GM19372 (cell line): Measurements from ENCODE around the gene TMEM255B.

Experiments
- ATAC-seq: cut with Tn5 transposase; IDR thresholded peaks from one replicate; pipeline ENCODE4 v1.9.1; 2021; ENCODE audit warnings: mild to moderate bottlenecking, low read depth, moderate library complexity; ENCODE audit not compliant: unreplicated experiment

TMEM255B gene

GRCh38 chr13:113856716-113857065 lies 97.7 kb downstream of the TMEM255B start:
- no peak for ATAC-seq

- no peak for ATAC-seq
These were observed 98.6 kb downstream of the TMEM255B start for GRCh38 chr13:113857531-113858195.

- ATAC-seq, result no peak
These were observed 100.5 kb downstream of the TMEM255B start for GRCh38 chr13:113859311-113860050.

GRCh38 chr13:113860051-113860664 lies 101.1 kb downstream of the TMEM255B start:
- ATAC-seq, result no peak

- ATAC-seq, result no peak
These were observed 101.8 kb downstream of the TMEM255B start for GRCh38 chr13:113860665-113861432.

- no peak for ATAC-seq
These were observed 102.5 kb downstream of the TMEM255B start for GRCh38 chr13:113861433-113862030.

- ATAC-seq, result no peak
These were observed 103.3 kb downstream of the TMEM255B start for GRCh38 chr13:113862191-113862930.

- peak; percentile 50 for ATAC-seq
These were observed 104.0 kb downstream of the TMEM255B start for GRCh38 chr13:113862931-113863523.

- ATAC-seq, result peak; percentile 39
These were observed 104.7 kb downstream of the TMEM255B start, which contains the start of gene GAS6 for GRCh38 chr13:113863524-113864272. Gene GAS6 (minus strand): TSS chr13:113864076. CDS start chr13:113863920, 156 bp downstream.

- ATAC-seq, result no peak
These were observed 105.4 kb downstream of the TMEM255B start for GRCh38 chr13:113864273-113864890.

GRCh38 chr13:113865427-113865826 lies 106.4 kb downstream of the TMEM255B start:
- no peak for ATAC-seq
